Heart left ventricle (tissue), 13 donors: ENCODE data around the gene HMX1.

Experiments
- CTCF ChIP-seq, 12 donors: fragments of 200-600 bp; sonication (generic) in 4 of 12; IDR thresholded peaks; one replicate each; pipeline versions ENCODE4 v1.5.0 to v1.8.0; 2018 to 2022; ENCODE audit warnings: antibody characterized with exemption in 12 of 12, mild to moderate bottlenecking in 5 of 12
- POLR2A ChIP-seq, 2 donors: fragments of 450-650 bp; IDR thresholded peaks; one replicate each; pipeline ENCODE4 v1.6.1; 2017; ENCODE audit warnings: antibody characterized with exemption in 2 of 2, mild to moderate bottlenecking in 2 of 2, moderate library complexity in 2 of 2
- donor health status: ischemic (EF 13 %, LVEDD 7.1; RV severe dilation, severe dysfunction).
- donor health status: DM: no; HTN: yes; CAD: no.
- donor health status: DM: no; HTN: no; CAD: no.
- donor health status: ischemic (EF 25% LVEDD 6.9; RV normal size, moderate dysfunction).
- donor health status: ischemic (EF 25% LVEDD 5.7; RV mildly dilated, moderate dysfunction).
- donor health status: ischemic (EF 35%, LVEDD 5.7; RV mildly dilated, moderate dysfunction).
- donor health status: nonischemic (EF 11% LVEDD 7.7; RV severe dilation, severe dysfunction).
- donor health status: DM: yes; HTN: yes; CAD: no.
- donor health status: PGD.
- donor health status: ischemic (EF 29% LVEDD 5.4; RV normal size, mild dysfunction).
- donor health status: nonischemic (EF 23%, LVEDD 6.1; RV moderate dilation, normal function).

GRCh38 chr4:8850074-8850829, 21.4 kb downstream of the HMX1 start:
- no peak for TF ChIP-seq CTCF (IDR thresholded peaks at IDR 0.05)
- TF ChIP-seq POLR2A (IDR thresholded peaks at IDR 0.05) = no peak
